GM04504 (cell line): ENCODE results near the gene NIFK.
"Not testable (repeated sequence)": the region's sequence is repeated elsewhere in the genome, so short reads cannot be mapped to it uniquely, and the experiment has no call there.

Source experiments
- DNase-seq: peaks from one replicate; pipeline ENCODE4 v3.0.0-alpha.2; 2012; ENCODE audit warnings: low read depth

The NIFK gene

DNA sequence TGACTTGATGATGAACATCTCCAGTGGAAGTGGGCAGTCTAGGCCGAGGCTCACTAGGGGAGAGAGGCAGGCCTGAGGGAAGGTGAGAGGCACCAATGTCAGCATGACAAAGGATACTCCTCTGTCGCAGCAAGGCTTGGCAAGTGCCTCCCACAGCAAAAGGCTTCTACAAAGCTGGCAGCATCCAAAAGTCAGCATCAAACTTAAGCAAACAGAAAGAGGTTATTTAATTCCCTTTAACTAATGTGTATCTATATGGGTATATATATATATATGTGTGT, 41.6 kb downstream of the NIFK start:
- DNase-seq: no peak

DNA sequence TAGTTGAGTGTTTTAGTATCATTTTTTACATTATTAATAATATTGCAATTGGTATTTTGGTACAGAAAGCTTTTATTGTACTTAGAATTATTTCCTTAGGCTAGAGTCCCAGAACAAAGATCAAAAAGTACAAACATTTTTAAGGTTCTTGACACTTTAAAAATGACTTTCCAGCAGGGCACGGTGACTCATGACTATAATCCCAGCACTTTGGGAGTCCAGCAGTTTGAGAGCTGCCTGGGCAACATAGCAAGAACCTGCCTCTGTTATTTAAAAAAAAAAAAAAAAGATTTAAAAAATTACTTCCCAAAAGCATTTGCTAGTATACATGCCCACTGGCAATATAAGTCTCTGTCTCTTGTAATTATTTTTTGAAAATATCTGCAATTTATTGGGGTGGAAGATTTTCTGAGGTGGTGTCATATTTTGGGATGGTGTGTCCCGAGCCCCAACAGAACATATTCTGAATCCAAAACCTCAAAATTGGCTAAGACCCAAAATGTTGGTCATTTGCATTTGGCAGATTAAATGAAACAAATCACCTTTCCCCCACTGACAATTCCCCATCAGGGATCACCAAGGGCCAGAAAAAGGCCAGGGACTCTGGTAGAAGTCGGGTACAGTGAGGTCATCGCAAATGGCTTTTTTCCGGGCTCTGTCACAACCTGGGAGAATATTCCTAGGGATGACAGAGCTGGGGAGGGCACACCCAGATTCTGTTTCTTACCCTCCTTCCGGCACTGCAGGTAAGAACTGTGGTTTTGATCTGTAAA, 42.1 kb downstream of the NIFK start:
- no peak for DNase-seq

DNA sequence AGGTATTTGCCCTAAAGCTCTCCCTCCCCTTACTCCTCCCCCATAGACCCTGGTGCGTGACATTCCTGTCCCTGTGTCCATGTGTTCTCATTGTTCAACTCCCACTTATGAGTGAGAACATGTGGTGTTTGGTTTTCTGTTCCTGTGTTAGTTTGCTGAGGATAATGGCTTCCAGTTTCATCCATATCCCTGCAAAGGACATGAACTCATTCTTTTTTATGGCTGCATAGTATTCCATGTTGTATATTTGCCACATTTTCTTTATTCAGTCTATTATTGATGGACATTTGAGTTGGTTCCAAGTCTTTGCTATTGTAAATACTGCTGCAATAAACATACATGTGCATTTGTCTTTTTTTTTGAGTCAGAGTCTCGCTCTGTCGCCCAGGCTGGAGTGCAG, 46.1 kb downstream of the NIFK start:
- not testable (repeated sequence) for DNase-seq

DNA sequence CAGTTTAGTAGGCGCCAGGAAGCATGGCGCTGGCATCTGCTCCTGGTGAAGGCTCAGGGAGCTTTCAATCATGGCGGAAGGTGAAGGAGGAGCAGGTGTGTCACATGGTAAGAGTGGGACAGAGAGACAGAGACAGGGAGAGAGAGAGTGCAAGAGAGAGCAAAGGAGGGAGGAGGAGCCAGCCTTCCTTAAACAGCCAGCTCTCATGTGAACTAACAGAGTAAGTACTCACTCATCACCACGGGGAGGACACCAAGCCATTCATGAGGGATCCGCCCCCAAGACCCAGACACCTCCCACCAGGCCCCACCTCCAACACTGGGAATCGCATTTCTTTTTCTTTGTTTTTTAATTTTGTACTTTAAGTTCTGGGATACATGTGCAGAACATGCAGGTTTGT, 46.6 kb downstream of the NIFK start:
- no peak for DNase-seq

DNA sequence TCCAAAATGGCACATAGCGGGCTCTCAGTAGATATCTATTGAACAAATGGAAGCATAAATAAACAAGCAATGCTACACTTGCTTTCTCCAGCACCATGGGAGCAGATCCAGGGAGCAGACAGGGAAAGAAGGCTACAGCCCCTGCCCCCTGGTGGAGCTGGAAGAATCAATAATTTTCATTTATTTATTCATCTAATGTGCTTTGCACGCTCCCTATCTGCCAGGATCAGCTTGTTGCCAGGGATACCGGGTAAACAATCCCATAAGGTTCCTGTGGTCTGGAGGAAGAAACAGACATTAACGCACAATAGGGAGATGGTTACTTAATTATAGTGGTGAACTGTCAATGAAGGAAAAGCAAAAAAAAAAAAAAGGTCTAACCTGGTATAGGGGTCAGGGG, 47.3 kb downstream of the NIFK start:
- no peak for DNase-seq

DNA sequence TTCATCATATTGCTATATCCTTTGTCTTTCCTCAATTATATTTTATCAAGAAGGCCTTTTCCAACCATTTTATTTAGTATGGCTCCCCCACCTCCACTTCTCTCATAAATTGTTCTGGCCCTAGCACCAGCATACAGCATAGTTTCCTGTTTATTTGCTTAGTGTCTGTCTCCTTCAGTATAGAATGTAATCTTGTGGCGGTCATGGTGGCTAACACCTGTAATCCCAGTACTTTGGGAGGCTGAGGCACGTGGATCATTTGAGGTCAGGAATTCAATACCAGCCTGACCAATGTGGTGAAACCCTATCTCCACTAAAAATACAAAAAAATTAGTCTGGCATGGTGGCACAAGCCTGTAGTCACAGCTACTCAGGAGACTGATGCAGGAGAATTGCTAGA, 47.9 kb downstream of the NIFK start:
- DNase-seq: no peak

DNA sequence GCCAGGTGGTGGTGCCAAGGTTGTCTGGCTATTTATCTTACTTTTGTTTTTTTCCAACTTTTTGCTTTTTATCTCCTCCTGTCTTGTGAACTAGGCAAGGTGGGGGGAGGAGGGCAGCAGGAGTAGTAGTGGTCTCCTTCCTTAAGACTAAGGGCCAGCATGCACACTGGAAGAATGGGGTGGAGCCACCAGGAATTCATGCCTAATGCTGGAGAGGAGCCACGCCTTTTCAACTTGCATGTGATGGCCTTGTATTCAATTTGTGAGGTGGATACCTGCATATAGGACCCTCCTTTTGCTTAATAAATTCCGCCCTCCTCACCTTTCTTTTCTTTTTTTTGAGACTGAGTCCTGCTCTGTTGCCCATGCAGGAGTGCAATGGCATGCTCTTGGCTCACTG, 49.8 kb downstream of the NIFK start:
- no peak for DNase-seq

DNA sequence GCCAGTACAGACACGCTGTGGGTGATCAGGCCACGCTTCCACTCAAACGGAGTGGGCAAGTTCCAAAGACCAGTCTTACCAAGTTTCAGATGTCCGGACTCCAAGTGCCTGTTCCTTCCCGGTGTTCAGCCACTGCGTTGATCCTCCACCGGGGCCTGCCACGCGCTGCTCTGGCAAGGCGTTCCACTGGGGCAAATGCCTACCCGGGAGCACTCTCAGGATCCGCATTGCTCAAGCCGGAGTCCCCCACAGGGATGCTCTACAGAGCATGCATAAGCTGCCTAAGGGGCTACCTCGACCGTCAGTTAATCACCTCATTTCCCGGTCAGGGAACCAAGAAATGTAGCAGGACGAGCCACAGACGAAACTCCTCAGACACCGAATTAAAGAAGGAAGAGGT, 50.5 kb downstream of the NIFK start:
- no peak for DNase-seq

DNA sequence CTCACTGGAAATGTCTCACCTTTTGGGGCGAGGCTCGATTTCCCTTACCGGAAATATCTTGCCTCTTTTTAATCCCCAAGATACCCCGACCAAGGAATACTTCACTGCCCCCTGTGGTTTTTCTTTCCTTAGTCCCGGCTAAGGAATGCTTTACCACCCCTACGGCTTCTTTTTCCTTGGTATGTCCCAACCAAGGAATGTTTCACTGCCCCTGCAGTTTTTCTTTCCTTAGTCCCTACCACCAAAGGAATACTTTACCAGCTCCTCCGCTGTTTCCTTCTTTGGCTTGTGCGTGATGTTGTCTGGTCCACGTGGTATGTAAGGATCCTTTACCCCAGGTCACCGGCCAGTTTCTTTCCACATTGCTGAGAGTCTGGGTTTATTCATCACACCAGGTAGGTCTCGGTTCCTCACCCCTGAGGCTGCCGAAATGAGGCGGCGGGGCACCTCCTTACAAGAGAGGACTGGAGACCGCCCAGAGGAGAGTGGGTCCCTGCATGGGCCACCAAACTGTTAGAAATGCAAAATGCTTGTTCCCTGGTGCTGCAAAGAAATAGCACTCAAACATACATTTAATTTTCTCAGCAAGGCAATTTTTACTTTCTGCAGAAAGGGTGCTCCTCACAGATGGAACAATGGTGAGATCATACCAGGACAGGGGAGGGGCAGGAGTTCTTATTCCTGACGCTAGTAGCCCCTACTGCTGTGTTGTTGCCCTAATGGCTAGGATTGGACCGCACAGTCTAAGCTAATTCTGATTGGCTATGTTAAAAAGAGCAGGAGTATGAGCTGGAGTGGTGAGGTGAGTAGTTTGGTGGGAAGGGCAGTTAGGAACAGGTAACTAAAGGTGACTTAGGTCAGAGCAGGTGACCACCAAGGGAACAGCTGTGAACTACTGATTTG, 54.0 kb downstream of the NIFK start:
- no peak for DNase-seq

DNA sequence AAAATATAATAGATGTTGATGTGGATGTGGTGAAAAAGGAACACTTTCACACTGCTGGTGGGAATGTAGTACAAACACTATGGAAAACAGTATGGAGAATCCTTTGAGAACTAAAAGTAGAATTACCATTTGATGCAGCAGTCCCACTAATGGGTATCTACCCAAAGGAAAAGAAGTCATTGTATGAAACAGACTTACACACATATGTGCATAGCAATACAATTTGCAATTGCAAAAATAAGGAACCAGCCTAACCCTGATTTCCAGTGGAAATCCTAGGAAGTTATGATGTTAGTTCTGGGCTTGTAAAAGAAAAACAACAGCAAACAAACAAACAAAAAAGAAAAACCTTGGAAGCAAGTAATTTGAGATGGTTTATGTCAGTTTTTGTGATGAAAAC, 58.8 kb downstream of the NIFK start:
- no peak for DNase-seq
